Smooth muscle cell (in vitro differentiated cells): ENCODE results near the gene L3MBTL3. TPM values are rescaled to one million over a fixed set of nuclear protein-coding genes. Genes with fewer than 3 reads are reported as not detected.

Experiments
- DNase-seq: peaks from one replicate; lab custom pipeline; 2025; ENCODE audit not compliant: unreplicated experiment; lab: John Stamatoyannopoulos, UW
- H2AFZ ChIP-seq: fragments of 200-600 bp; sonication (generic); 2 replicates; pipeline ENCODE4 v1.6.0; 2016; ENCODE audit warnings: antibody characterized with exemption, low read depth, mild to moderate bottlenecking
- H3F3A ChIP-seq: fragments of 200-600 bp; sonication (generic); 2 replicates; pipeline ENCODE4 v1.6.0; 2017; ENCODE audit warnings: antibody characterized with exemption, low read depth
- H3K27ac ChIP-seq: fragments of 200-600 bp; sonication (generic); 2 replicates; pipeline ENCODE4 v1.5.1; 2016; ENCODE audit warnings: low read depth, mild to moderate bottlenecking
- H3K27me3 ChIP-seq: fragments of 200-600 bp; sonication (generic); 2 replicates; pipeline ENCODE4 v1.6.1; 2016; ENCODE audit warnings: low read depth, mild to moderate bottlenecking
- H3K36me3 ChIP-seq: fragments of 200-600 bp; sonication (generic); 2 replicates; pipeline ENCODE4 v1.5.1; 2016; ENCODE audit warnings: low read depth
- H3K4me1 ChIP-seq: fragments of 200-600 bp; sonication (generic); 2 replicates; pipeline ENCODE4 v1.5.1; 2016; ENCODE audit warnings: low read depth
- H3K4me2 ChIP-seq: fragments of 200-600 bp; sonication (generic); 2 replicates; pipeline ENCODE4 v1.6.0; 2016; ENCODE audit warnings: mild to moderate bottlenecking
- H3K4me3 ChIP-seq: fragments of 200-600 bp; sonication (generic); 2 replicates; pipeline ENCODE4 v1.5.1; 2016; ENCODE audit warnings: mild to moderate bottlenecking
- H3K79me2 ChIP-seq: fragments of 200-600 bp; sonication (generic); 2 replicates; pipeline ENCODE4 v1.6.0; 2016; ENCODE audit warnings: low read depth, mild to moderate bottlenecking
- H3K9ac ChIP-seq: fragments of 200-600 bp; sonication (generic); 2 replicates; pipeline ENCODE4 v1.6.0; 2016; ENCODE audit warnings: low read depth
- H3K9me3 ChIP-seq: fragments of 200-600 bp; sonication (generic); replicated peaks from 2 replicates; pipeline ENCODE4 v1.5.1; 2016; ENCODE audit warnings: low read depth
- H4K20me1 ChIP-seq: fragments of 200-600 bp; sonication (generic); 2 replicates; pipeline ENCODE4 v1.6.0; 2016; ENCODE audit warnings: low read depth
- WGBS: methylation state at CpG from one replicate; pipeline ENCODE4 v1.1.7; 2016; ENCODE audit warnings: low lambda C conversion rate; 5-methylcytosine and 5-hydroxymethylcytosine counted together
- polyA plus RNA-seq: library from polyadenylated mRNA; unstranded; fragments of >200 nt; fragmentation: Nextera tagmentation; extraction: Ambion mirVana; gene quantifications from 2 replicates; pipeline ENCODE4 v1.2.1, GENCODE V29; 2016
- total RNA-seq: library from RNA; depleted of rRNA; stranded (reverse); fragments of >200 nt; gene quantifications from 2 replicates; pipeline ENCODE4 v1.2.3, GENCODE V29; 2014
- TF ChIP-seq, protein P1 (sequence below): fragments of 200-600 bp; sonication (generic); IDR thresholded peaks from 2 replicates; pipeline ENCODE4 v1.5.1; 2017; ENCODE audit warnings: borderline replicate concordance, mild to moderate bottlenecking, antibody characterized with exemption; ENCODE audit not compliant: insufficient read depth, poor library complexity, severe bottlenecking

The L3MBTL3 gene
- total and polyA plus RNA-seq, 2 experiments from 2014 or later: 5.4 to 14.2 TPM

DNA sequence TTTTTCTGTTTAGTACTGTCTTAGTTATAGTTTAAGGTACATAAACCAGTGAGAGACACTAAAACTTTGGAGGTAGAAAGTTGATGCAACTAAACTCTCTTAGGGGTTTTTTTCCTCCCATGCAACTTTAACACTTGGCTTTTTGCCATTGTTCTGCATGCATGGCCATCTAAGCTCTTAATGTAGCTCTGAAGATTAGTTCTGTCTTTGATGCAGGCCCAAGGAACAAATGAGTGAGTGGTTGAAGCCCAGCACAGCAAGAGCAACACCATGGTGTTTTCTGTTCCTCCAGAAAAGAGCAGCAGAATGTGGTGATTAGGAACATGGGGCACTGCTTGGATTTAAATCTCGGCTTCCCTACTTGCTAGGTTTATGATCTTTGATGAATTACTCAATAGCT lies 89.3 kb downstream of the L3MBTL3 start:
- TF ChIP-seq, protein P1, sequence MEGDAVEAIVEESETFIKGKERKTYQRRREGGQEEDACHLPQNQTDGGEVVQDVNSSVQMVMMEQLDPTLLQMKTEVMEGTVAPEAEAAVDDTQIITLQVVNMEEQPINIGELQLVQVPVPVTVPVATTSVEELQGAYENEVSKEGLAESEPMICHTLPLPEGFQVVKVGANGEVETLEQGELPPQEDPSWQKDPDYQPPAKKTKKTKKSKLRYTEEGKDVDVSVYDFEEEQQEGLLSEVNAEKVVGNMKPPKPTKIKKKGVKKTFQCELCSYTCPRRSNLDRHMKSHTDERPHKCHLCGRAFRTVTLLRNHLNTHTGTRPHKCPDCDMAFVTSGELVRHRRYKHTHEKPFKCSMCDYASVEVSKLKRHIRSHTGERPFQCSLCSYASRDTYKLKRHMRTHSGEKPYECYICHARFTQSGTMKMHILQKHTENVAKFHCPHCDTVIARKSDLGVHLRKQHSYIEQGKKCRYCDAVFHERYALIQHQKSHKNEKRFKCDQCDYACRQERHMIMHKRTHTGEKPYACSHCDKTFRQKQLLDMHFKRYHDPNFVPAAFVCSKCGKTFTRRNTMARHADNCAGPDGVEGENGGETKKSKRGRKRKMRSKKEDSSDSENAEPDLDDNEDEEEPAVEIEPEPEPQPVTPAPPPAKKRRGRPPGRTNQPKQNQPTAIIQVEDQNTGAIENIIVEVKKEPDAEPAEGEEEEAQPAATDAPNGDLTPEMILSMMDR: no peak
- Histone ChIP-seq H3K79me2 (no peaks in the 10 kb centered on the region), H3K4me2 (no peak overlapping the region), H3K27me3 (no peaks in the 10 kb centered on the region), H3K4me3 (no peak overlapping the region), H3K9ac (no peak overlapping the region), H3K9me3 (no peaks in the 10 kb centered on the region), H4K20me1 (no peaks in the 10 kb centered on the region), H3K36me3 (no peaks in the 10 kb centered on the region), H3F3A (no peaks in the 10 kb centered on the region), H2AFZ (no peak overlapping the region), H3K27ac (no peak overlapping the region), H3K4me1 (peaks cover 3% of the 10 kb centered on the region)
- DNase-seq: no peak
- WGBS: 62% methylated on average over 1 of the region's 1 CpG

DNA sequence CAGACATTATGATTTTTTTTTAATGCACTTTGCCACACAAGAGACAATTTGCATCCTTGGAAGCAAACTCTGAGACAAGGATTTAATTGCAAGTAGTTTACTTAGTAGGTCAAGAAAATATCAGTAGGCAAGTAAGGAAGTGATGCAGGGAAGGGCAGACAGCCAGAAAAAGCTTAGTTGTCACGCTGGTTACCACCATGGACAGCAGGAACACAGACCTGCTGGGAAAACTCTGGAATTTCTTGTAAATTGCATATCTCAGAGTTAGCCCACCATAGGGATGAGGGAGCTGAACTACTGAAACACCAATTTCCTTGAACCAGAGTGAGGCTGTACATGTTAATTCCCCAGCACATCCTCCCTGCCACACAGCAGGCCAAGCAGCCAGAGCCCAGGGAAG lies 92.7 kb downstream of the L3MBTL3 start:
- Histone ChIP-seq H3K4me2 (no peak overlapping the region), H3F3A (no peaks in the 10 kb centered on the region), H3K4me3 (no peak overlapping the region), H3K9me3 (no peaks in the 10 kb centered on the region), H3K27me3 (no peaks in the 10 kb centered on the region), H3K27ac (no peak overlapping the region), H3K4me1 (no peaks in the 10 kb centered on the region), H2AFZ (no peak overlapping the region), H4K20me1 (no peaks in the 10 kb centered on the region), H3K79me2 (no peaks in the 10 kb centered on the region), H3K36me3 (no peaks in the 10 kb centered on the region), H3K9ac (no peak overlapping the region)
- DNase-seq: no peak
- TF ChIP-seq, protein P1: no peak
- WGBS: 88% methylated on average over 1 of the region's 1 CpG

DNA sequence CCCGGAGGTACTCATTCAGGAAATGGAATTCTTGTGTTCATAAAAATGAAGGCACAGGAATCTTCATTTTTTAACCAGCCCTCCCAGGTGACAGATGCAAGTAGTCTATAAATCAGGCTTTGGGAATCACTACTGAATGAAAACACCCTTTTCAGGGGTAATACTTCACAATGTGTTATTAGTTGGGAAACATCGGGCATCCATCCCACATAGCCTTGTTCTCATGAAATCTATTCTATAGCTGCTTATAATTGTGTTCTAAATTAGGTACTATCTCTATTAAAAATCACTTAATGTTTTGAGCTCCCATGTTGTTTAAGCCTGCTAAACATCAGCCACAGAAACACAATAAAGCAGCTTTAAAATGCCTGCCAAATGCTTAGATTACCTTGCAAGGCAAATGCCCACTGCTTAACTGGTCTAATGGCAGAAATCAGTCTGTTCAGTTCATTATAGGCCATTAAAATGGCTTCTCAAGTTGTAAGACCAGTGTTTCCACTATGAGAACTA lies 94.9 kb downstream of the L3MBTL3 start:
- no peaks in the 10 kb centered on the region for H3K27me3 ChIP-seq
- H3K4me2 ChIP-seq: no peak overlapping the region
- H3K9ac ChIP-seq: no peak overlapping the region
- no peaks in the 10 kb centered on the region for H3K36me3 ChIP-seq
- no peaks in the 10 kb centered on the region for H3K9me3 ChIP-seq
- no peaks in the 10 kb centered on the region for H4K20me1 ChIP-seq
- 97% methylated on average over 2 of the region's 2 CpGs for WGBS
- no peak overlapping the region for H3K4me3 ChIP-seq
- no peak for DNase-seq
- no peak overlapping the region for H3K27ac ChIP-seq
- no peaks in the 10 kb centered on the region for H3K4me1 ChIP-seq
- TF ChIP-seq, protein P1: no peak
- no peaks in the 10 kb centered on the region for H3F3A ChIP-seq
- no peak overlapping the region for H2AFZ ChIP-seq
- no peaks in the 10 kb centered on the region for H3K79me2 ChIP-seq

DNA sequence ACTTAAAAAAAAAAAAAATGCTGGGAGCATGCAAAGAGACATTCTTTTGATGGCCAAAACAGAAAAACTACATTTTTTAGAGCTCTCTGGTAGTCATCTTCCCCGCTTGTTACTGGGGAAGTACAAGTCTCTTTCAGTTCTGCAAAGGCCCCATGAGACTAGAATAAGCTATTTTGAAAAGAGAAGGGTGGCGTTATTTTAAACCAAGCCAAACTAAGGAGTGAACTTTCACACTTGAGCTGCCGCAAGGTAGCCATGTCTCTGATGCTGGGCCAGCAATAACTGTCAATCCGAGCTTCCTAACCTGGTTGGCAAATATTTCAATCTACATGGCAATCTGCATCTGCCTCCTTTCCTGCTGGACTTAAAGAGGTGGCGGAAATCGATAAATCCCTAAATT lies 96.7 kb downstream of the L3MBTL3 start:
- H3K9ac ChIP-seq: no peak overlapping the region
- TF ChIP-seq, protein P1: no peak

More for the DNA sequence above, 96.7 kb downstream of the L3MBTL3 start:
- no peaks in the 10 kb centered on the region for H3K9me3 ChIP-seq
- no peak overlapping the region for H3K27ac ChIP-seq
- 81% methylated on average over 6 of the region's 6 CpGs for WGBS
- no peaks in the 10 kb centered on the region for H3K27me3 ChIP-seq
- H2AFZ ChIP-seq: no peak overlapping the region
- H3K4me1 ChIP-seq: no peaks in the 10 kb centered on the region
- H3K36me3 ChIP-seq: no peaks in the 10 kb centered on the region
- no peak overlapping the region for H3K4me3 ChIP-seq
- H3F3A ChIP-seq: no peaks in the 10 kb centered on the region
- no peak for DNase-seq
- no peak overlapping the region for H3K4me2 ChIP-seq
- no peaks in the 10 kb centered on the region for H4K20me1 ChIP-seq
- no peaks in the 10 kb centered on the region for H3K79me2 ChIP-seq
